Measurements from ENCODE around the gene PTPRE.

The PTPRE gene

GRCh38 chr10:128060341-128061250 is 153.7 kb downstream of the PTPRE start:
- no peak for DNase-seq
- ATAC-seq: no peak

DNA sequence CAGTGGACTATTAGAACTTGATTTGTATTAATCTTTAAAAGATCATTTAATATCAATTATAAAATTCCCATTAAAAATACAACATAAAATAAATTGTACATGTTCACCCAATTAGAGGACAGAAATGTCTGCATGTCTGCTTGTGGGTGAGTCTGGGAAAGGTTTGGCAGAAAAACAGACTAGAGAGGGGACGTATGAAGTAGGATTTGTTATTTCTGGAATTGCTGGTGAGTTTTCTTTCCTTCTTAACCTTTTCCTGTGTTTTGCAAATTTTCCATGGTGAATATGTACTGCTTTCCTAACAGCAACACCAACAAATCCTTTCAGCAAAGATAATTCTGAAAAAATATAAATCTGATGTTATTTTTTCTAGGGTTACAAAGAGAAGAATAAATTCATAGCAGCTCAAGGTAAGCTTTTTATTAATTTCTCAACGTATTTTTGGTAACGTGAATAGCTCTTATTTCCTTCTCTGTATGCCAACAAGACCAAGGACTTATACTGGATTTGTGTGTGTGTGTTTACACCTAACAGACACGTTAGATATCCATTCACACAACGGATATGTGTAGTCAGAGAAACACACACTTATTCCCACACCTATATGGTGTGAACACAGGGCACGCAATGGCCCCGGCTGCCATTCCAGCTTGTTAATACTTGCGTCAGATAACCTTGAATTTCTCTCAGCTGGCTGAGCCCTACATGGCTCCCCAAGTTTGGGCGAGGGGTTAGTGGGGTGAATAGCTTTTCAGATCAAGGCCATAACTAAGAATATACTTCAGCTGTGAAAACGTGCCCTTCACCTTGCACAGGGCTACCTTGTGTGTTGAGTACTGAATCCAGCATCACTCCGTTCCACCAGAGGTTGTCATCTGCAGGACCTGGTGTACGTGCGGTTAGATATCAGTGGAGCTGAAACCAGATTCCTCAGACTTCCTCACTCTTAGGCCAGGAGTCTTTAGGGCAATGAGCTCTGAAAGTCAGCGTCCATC is 154.7 kb downstream of the PTPRE start:
- DNase-seq: no peak
- ATAC-seq: no peak

DNA sequence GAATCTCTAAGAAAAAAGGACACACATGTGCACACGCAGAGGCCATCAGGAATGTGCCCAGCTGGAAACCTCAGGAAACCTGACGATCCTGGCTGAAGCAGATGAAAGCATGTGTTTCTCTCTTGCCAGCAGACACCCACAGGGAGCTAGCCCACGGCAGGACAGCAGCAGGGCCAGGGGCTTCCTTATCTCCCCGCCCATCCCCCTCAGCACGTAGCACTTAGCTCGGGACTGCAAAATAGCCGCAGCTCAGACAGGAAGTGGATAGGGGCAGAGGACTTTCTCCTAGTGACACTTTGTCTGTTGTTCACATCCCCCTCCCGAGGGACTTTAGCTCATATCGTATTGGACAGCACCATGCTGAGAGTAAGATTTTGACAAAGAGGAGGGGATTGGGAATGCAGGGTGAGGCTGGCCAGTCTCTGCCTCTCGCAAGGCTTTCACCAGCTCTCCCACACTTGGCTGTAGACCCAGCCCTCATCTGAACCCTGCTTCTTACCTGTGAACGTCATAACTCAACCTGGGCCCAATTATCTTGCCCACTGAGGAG is 155.5 kb downstream of the PTPRE start:
- ATAC-seq (no peak), DNase-seq (no peak)

- ATAC-seq (peak; percentile 6), DNase-seq (peak; percentile 55)
Observed at GRCh38 chr10:128062881-128063563, 156.1 kb downstream of the PTPRE start.

- DNase-seq (peak; percentile 73), ATAC-seq (peak; percentile 4)
Observed at GRCh38 chr10:128063736-128064107, 156.8 kb downstream of the PTPRE start.

- DNase-seq: peak; percentile 81
- ATAC-seq: peak; percentile 84
Observed at GRCh38 chr10:128064108-128064969, 157.4 kb downstream of the PTPRE start.

GRCh38 chr10:128064970-128065580 is 158.2 kb downstream of the PTPRE start:
- ATAC-seq: no peak
- DNase-seq: no peak

DNA sequence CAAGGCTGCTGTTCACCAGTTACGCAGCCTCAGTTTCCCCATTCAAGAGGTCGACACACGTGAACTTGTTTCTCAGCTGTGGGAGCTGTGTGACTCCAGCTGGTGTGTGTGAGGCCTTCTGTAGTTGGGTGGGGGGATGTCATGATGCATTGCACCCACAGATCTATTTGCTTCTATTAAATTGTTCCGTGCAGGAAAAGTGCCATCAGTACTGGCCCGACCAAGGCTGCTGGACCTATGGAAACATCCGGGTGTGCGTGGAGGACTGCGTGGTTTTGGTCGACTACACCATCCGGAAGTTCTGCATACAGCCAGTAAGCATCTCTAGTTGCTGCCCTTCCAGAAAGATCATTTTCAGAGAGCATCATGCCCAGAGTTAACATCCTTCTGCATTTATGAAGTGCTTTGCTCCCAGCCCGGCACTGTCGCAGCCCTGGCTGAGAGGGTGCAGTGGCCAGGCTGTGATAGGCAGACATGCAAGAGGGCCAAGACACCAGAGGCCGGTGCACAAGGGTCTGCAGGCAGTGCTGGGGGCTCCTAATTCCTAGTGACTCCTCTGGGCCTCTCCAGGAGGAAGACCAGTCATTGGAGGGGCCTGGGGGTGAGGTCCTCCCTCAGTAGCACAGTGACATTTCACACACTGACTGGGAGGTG is 159.1 kb downstream of the PTPRE start:
- no peak for ATAC-seq

GRCh38 chr10:128066870-128067382 is 160.0 kb downstream of the PTPRE start:
- DNase-seq (no peak), ATAC-seq (no peak)

More for the DNA sequence above, 159.1 kb downstream of the PTPRE start:
- no peak for DNase-seq

GRCh38 chr10:128067691-128068397 is 160.9 kb downstream of the PTPRE start:
- no peak for DNase-seq
- no peak for ATAC-seq

GRCh38 chr10:128068398-128069285 is 161.7 kb downstream of the PTPRE start:
- ATAC-seq: no peak

DNA sequence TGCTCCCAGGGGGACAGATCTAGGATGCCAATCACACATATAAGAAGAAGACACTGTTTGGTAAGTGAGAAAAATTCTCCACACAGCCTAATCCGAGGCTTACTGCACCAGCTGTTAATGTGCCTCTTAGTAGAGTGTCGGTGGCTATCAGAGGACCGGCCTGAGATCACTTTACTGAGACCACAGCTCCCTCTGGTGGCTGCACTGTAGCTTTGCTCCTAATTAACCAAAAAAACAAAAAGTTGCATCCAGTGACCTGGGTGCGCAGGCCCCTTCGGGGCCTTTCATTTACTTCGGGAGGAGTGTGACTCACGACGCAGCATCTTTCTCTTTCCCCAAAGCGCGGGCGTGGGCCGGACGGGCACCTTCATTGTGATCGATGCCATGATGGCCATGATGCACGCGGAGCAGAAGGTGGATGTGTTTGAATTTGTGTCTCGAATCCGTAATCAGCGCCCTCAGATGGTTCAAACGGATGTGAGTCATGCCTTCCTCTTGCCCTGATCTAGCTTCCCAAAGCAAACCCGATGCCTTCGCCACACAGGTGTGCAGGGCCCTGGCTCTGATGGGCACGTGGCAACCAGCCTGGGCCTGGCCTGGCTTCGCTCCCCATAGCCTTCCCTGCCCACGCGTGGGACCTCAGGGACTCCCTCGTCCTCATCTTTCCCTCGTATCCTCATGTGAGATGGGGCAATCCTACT is 162.6 kb downstream of the PTPRE start:
- ATAC-seq (peak; percentile 6), DNase-seq (peak; percentile 87)

More at GRCh38 chr10:128068398-128069285, 161.7 kb downstream of the PTPRE start:
- DNase-seq: no peak

DNA sequence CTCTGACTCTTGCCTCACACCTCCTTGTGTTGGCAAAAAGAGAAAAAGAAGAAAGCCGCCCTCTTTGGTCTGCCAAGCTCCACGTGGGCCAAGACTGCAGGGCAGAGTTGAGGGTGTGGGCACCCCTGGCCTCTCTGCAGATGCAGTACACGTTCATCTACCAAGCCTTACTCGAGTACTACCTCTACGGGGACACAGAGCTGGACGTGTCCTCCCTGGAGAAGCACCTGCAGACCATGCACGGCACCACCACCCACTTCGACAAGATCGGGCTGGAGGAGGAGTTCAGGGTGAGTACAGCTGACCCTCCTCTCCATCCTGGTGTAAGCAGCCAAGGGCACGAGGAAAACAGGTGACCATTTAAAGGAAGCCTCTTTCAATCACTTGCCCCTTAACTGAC is 163.3 kb downstream of the PTPRE start:
- DNase-seq (no peak), ATAC-seq (no peak)

GRCh38 chr10:128070721-128071416 is 164.0 kb downstream of the PTPRE start:
- ATAC-seq (no peak), DNase-seq (no peak)

DNA sequence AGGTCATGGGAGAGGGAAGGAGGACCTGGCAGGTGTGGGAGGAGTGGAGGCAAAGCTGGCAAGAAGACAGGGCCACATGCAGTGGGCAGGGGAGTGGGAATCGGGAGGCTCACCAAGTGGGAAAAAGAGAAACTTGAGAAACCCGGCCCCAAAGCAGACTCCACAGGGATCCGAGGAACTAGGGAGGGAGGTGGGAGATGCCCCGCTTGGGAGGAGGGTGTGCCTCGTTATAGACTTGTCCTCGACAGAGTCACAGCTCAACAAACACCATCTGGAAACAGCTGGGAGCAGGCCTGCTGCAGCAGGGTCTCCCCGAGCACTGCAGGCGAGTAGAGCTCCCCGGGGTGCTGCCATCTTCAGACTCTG is 164.5 kb downstream of the PTPRE start:
- DNase-seq (no peak), ATAC-seq (no peak)

DNA sequence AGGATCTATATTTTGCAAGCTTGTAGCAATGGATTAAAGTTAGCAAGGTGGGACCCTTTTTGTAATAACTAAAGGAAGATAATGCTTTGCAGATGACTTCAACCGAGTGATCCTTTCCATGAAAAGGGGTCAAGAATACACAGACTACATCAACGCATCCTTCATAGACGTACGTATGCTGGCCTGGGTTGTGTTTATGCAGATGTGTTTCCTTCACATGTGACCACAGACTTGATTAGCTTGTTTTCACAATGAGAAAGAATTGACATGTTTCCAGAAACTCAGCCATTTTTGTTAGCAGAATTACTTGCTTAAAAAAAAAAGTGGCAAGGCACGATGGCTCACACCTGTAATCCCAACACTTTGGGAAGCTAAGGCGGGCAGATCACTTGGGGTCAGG is 165.1 kb downstream of the PTPRE start:
- DNase-seq: no peak
- no peak for ATAC-seq

Measured in stimulated activated naive CD8-positive, alpha-beta T cell treated with anti-CD3 and anti-CD28 coated beads, Interleukin-15, Interleukin-2, amounts not matched to agents 100 U/mL and 50 U/mL, for 24 hours (primary cell).